ENCODE measurements around the gene ABTB2. TPM values are rescaled to one million over a fixed set of nuclear protein-coding genes. Genes with fewer than 3 reads are reported as not detected.
A peak's percentile ranks its signal among the peaks of the same experiment; 100 is the strongest.

ABTB2 gene
- polyA plus RNA-seq, 1 donor (not counting 4 experiments of a cell fraction or from before 2014, with no cell fraction given) = 1.0 TPM

DNA sequence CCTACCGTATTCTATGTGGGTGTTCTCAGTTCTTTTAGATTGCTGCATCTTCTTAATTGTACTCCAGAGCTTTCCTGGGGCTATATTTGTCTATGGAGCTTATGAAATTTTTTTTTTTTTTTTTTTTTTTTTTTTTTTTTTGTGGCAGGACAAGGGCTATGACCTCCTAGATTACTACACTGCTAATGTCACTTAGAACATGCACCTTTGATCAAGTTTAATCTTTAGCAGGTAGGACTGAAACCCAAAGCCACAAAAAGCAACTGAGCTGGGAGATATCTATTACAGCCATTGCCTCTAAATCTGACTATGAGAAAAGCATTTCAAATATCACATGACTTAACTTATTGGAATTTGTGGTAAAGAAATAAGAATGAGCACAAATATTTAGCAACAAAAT, 21.7 kb upstream of the ABTB2 start:
- Histone ChIP-seq H3K79me2 (ENCODE audit: control insufficient read depth, insufficient read depth, low read length) (no peaks in the 10 kb centered on the region), H3K9ac (ENCODE audit: control insufficient read depth, extremely low read depth, insufficient read depth, low read length) (no peak overlapping the region), H2AFZ (ENCODE audit: control insufficient read depth, low read length) (no peak overlapping the region), H3K27ac (ENCODE audit: control insufficient read depth, insufficient read depth, low read length) (no peak overlapping the region), H3K4me1 (ENCODE audit: control insufficient read depth, extremely low read depth, insufficient read depth, low read length) (peaks cover 22% of the 10 kb centered on the region), H3K4me3 (ENCODE audit: control insufficient read depth in 2 of 3, extremely low read depth in 1 of 3, insufficient read depth in 2 of 3, low read depth in 1 of 3, low read length in 3 of 3) (no peak overlapping the region), H3K27me3 (ENCODE audit: control insufficient read depth, extremely low read depth, insufficient read depth, low read length) (no peaks in the 10 kb centered on the region), H3K9me3 (ENCODE audit: control insufficient read depth, low read depth, low read length) (peaks cover 6% of the 10 kb centered on the region), H4K20me1 (ENCODE audit: control insufficient read depth, extremely low read depth, insufficient read depth, low read length) (no peaks in the 10 kb centered on the region), H3K36me3 (ENCODE audit: control insufficient read depth in 2 of 2, extremely low read depth in 1 of 2, insufficient read depth in 2 of 2, low read length in 2 of 2) (no peaks in the 10 kb centered on the region), H3K9me1 (ENCODE audit: control insufficient read depth, extremely low read depth, insufficient read depth, low read length) (no peaks in the 10 kb centered on the region), H3K4me2 (ENCODE audit: control insufficient read depth, extremely low read depth, insufficient read depth, low read depth, low read length) (no peak overlapping the region)
- TF ChIP-seq EZH2 (IDR thresholded peaks at IDR 0.05; ENCODE audit: low read length) = no peak
- TF ChIP-seq, protein P1, sequence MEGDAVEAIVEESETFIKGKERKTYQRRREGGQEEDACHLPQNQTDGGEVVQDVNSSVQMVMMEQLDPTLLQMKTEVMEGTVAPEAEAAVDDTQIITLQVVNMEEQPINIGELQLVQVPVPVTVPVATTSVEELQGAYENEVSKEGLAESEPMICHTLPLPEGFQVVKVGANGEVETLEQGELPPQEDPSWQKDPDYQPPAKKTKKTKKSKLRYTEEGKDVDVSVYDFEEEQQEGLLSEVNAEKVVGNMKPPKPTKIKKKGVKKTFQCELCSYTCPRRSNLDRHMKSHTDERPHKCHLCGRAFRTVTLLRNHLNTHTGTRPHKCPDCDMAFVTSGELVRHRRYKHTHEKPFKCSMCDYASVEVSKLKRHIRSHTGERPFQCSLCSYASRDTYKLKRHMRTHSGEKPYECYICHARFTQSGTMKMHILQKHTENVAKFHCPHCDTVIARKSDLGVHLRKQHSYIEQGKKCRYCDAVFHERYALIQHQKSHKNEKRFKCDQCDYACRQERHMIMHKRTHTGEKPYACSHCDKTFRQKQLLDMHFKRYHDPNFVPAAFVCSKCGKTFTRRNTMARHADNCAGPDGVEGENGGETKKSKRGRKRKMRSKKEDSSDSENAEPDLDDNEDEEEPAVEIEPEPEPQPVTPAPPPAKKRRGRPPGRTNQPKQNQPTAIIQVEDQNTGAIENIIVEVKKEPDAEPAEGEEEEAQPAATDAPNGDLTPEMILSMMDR (optimal IDR thresholded peaks at IDR 0.05 in 1 of 3, IDR thresholded peaks at IDR 0.05 in 1 of 3, conservative IDR thresholded peaks at IDR 0.05 in 1 of 3; ENCODE audit: extremely low read depth in 1 of 3, insufficient read depth in 2 of 3, low read length in 3 of 3) = no peak
- no peak for FAIRE-seq
- dilution Hi-C loops (cut with MboI; ENCODE audit: extremely low pct_ligation_motif_present, low sequenced_read_pairs) = no loop called here
- no peak for DNase-seq (ENCODE audit: low read depth, low spot score)

GRCh38 chr11:34379079-34379478, 21.3 kb upstream of the ABTB2 start:
- peaks cover 22% of the 10 kb centered on the region for H3K4me1 ChIP-seq (ENCODE audit: control insufficient read depth, extremely low read depth, insufficient read depth, low read length)
- no peak overlapping the region for H3K4me2 ChIP-seq (ENCODE audit: control insufficient read depth, extremely low read depth, insufficient read depth, low read depth, low read length)
- TF ChIP-seq EZH2 (IDR thresholded peaks at IDR 0.05; ENCODE audit: low read length) = no peak
- TF ChIP-seq, protein P1 (optimal IDR thresholded peaks at IDR 0.05 in 1 of 3, IDR thresholded peaks at IDR 0.05 in 1 of 3, conservative IDR thresholded peaks at IDR 0.05 in 1 of 3; ENCODE audit: extremely low read depth in 1 of 3, insufficient read depth in 2 of 3, low read length in 3 of 3) = no peak
- dilution Hi-C loops (cut with MboI; ENCODE audit: extremely low pct_ligation_motif_present, low sequenced_read_pairs) = no loop called here
- no peaks in the 10 kb centered on the region for H4K20me1 ChIP-seq (ENCODE audit: control insufficient read depth, extremely low read depth, insufficient read depth, low read length)
- no peak overlapping the region for H2AFZ ChIP-seq (ENCODE audit: control insufficient read depth, low read length)
- H3K4me3 ChIP-seq (ENCODE audit: control insufficient read depth in 2 of 3, extremely low read depth in 1 of 3, insufficient read depth in 2 of 3, low read depth in 1 of 3, low read length in 3 of 3) = no peak overlapping the region
- peak; percentile 46 for FAIRE-seq
- no peaks in the 10 kb centered on the region for H3K9me1 ChIP-seq (ENCODE audit: control insufficient read depth, extremely low read depth, insufficient read depth, low read length)
- H3K9me3 ChIP-seq (ENCODE audit: control insufficient read depth, low read depth, low read length) = peaks cover 6% of the 10 kb centered on the region
- no peak overlapping the region for H3K9ac ChIP-seq (ENCODE audit: control insufficient read depth, extremely low read depth, insufficient read depth, low read length)
- H3K36me3 ChIP-seq (ENCODE audit: control insufficient read depth in 2 of 2, extremely low read depth in 1 of 2, insufficient read depth in 2 of 2, low read length in 2 of 2) = no peaks in the 10 kb centered on the region
- H3K79me2 ChIP-seq (ENCODE audit: control insufficient read depth, insufficient read depth, low read length) = no peaks in the 10 kb centered on the region
- H3K27ac ChIP-seq (ENCODE audit: control insufficient read depth, insufficient read depth, low read length) = no peak overlapping the region
- H3K27me3 ChIP-seq (ENCODE audit: control insufficient read depth, extremely low read depth, insufficient read depth, low read length) = no peaks in the 10 kb centered on the region
- DNase-seq (ENCODE audit: low read depth, low spot score) = no peak

All from keratinocyte (primary cell).